MG63 (cell line): Measurements from ENCODE around the gene IL27RA. TPM values are rescaled to one million over a fixed set of nuclear protein-coding genes. Genes with fewer than 3 reads are reported as not detected.

Source experiments
- DNase-seq: peaks from one replicate; pipeline ENCODE4 v3.0.0-alpha.2; 2020
- H3K27me3 ChIP-seq: fragments of 250-450 bp; sonication (Bioruptor Pico); 2 replicates; pipeline ENCODE4 v1.5.1; 2020; ENCODE audit warnings: mild to moderate bottlenecking, moderate library complexity
- H3K36me3 ChIP-seq: fragments of 250-450 bp; sonication (Bioruptor Pico); 2 replicates; pipeline ENCODE4 v1.5.1; 2020; ENCODE audit warnings: mild to moderate bottlenecking, moderate library complexity
- H3K4me3 ChIP-seq: fragments of 250-450 bp; sonication (Bioruptor Pico); 2 replicates; pipeline ENCODE4 v1.5.1; 2020; ENCODE audit warnings: mild to moderate bottlenecking, moderate library complexity
- H3K9me3 ChIP-seq: fragments of 250-450 bp; sonication (Bioruptor Pico); 2 replicates; pipeline ENCODE4 v1.5.1; 2020; ENCODE audit warnings: mild to moderate bottlenecking, moderate library complexity
- total RNA-seq: library from RNA; depleted of rRNA; stranded (reverse); fragments of >200 nt; shearing (Covaris generic); gene quantifications from 2 replicates; pipeline ENCODE4 v1.2.3, GENCODE V29; 2014; ENCODE audit warnings: low replicate concordance

IL27RA gene
- total RNA-seq, 1 experiment from 2014 or later, result 8.4 TPM

GRCh38 chr19:13995878-13996765 is 35.4 kb upstream of the IL27RA start:
- H3K36me3 ChIP-seq, result peaks cover 23% of the 10 kb centered on the region
- H3K9me3 ChIP-seq, result peaks cover 9% of the 10 kb centered on the region
- no peak overlapping the region for H3K4me3 ChIP-seq
- no peaks in the 10 kb centered on the region for H3K27me3 ChIP-seq
- DNase-seq, result no peak

- Histone ChIP-seq H3K27me3 (no peaks in the 10 kb centered on the region), H3K4me3 (no peak overlapping the region), H3K36me3 (peaks cover 25% of the 10 kb centered on the region), H3K9me3 (peaks cover 9% of the 10 kb centered on the region)
- no peak for DNase-seq
Observed at GRCh38 chr19:13996928-13997630, 34.5 kb upstream of the IL27RA start.

GRCh38 chr19:13997631-13997962 is 34.0 kb upstream of the IL27RA start:
- H3K36me3 ChIP-seq, result peaks cover 22% of the 10 kb centered on the region
- no peak overlapping the region for H3K4me3 ChIP-seq

GRCh38 chr19:13998426-13998825 is 33.1 kb upstream of the IL27RA start:
- Histone ChIP-seq H3K4me3 (no peak overlapping the region), H3K27me3 (no peaks in the 10 kb centered on the region), H3K9me3 (peaks cover 9% of the 10 kb centered on the region), H3K36me3 (peaks cover 17% of the 10 kb centered on the region)
- no peak for DNase-seq

More at GRCh38 chr19:13997631-13997962, 34.0 kb upstream of the IL27RA start:
- H3K27me3 ChIP-seq, result no peaks in the 10 kb centered on the region
- H3K9me3 ChIP-seq, result peaks cover 9% of the 10 kb centered on the region
- no peak for DNase-seq

GRCh38 chr19:13999085-13999484 is 32.5 kb upstream of the IL27RA start:
- Histone ChIP-seq H3K36me3 (peaks cover 17% of the 10 kb centered on the region), H3K27me3 (no peaks in the 10 kb centered on the region), H3K4me3 (no peak overlapping the region), H3K9me3 (peaks cover 9% of the 10 kb centered on the region)
- DNase-seq, result no peak

GRCh38 chr19:14000691-14001375 is 30.7 kb upstream of the IL27RA start:
- Histone ChIP-seq H3K4me3 (no peak overlapping the region), H3K36me3 (peaks cover 20% of the 10 kb centered on the region), H3K27me3 (no peaks in the 10 kb centered on the region), H3K9me3 (peaks cover 9% of the 10 kb centered on the region)
- DNase-seq, result no peak

GRCh38 chr19:14002571-14003250 is 28.9 kb upstream of the IL27RA start:
- peaks cover 20% of the 10 kb centered on the region for H3K36me3 ChIP-seq
- H3K27me3 ChIP-seq, result no peaks in the 10 kb centered on the region
- DNase-seq, result no peak
- peaks cover 9% of the 10 kb centered on the region for H3K9me3 ChIP-seq
- H3K4me3 ChIP-seq, result no peak overlapping the region

- Histone ChIP-seq H3K27me3 (no peaks in the 10 kb centered on the region), H3K4me3 (no peak overlapping the region), H3K36me3 (peaks cover 20% of the 10 kb centered on the region), H3K9me3 (peaks cover 9% of the 10 kb centered on the region)
- no peak for DNase-seq
Observed at GRCh38 chr19:14003251-14004055, 28.1 kb upstream of the IL27RA start.

- peaks cover 12% of the 10 kb centered on the region for H3K36me3 ChIP-seq
- peaks cover 4% of the 10 kb centered on the region; the same call in 1 of the 2 replicates for H3K9me3 ChIP-seq
- H3K4me3 ChIP-seq, result peak overlapping the region; percentile 72
- H3K27me3 ChIP-seq, result no peaks in the 10 kb centered on the region
- DNase-seq, result no peak
Observed at GRCh38 chr19:14004619-14005348, 26.8 kb upstream of the IL27RA start.

GRCh38 chr19:14005349-14006084 is 26.0 kb upstream of the IL27RA start:
- H3K36me3 ChIP-seq, result peaks cover 6% of the 10 kb centered on the region
- DNase-seq, result peak; percentile 88
- H3K27me3 ChIP-seq, result no peaks in the 10 kb centered on the region
- no peaks in the 10 kb centered on the region for H3K9me3 ChIP-seq
- peak overlapping the region; percentile 72 for H3K4me3 ChIP-seq

- DNase-seq, result peak; percentile 100
- no peaks in the 10 kb centered on the region for H3K27me3 ChIP-seq
- peaks cover 6% of the 10 kb centered on the region for H3K36me3 ChIP-seq
- no peaks in the 10 kb centered on the region for H3K9me3 ChIP-seq
- H3K4me3 ChIP-seq, result peak within 1 kb of the TSS; percentile 72
Observed at GRCh38 chr19:14006085-14006765, 25.3 kb upstream of the IL27RA start, which contains the start of gene RFX1. Gene RFX1 (minus strand): TSS chr19:14006320. CDS start chr19:13993843, 12,477 bp downstream.

GRCh38 chr19:14006766-14007562 is 24.6 kb upstream of the IL27RA start:
- Histone ChIP-seq H3K9me3 (no peaks in the 10 kb centered on the region), H3K4me3 (peak overlapping the region; percentile 72), H3K36me3 (peaks cover 3% of the 10 kb centered on the region; the same call in 1 of the 2 replicates), H3K27me3 (no peaks in the 10 kb centered on the region)
- DNase-seq, result peak; percentile 89

GRCh38 chr19:14012378-14012915 is 19.1 kb upstream of the IL27RA start:
- no peak for DNase-seq
- Histone ChIP-seq H3K36me3 (no peaks in the 10 kb centered on the region), H3K4me3 (no peak overlapping the region), H3K9me3 (0 out of 2 replicates have a peak, but pooled peaks cover 3% of the 10 kb centered on the region), H3K27me3 (no peaks in the 10 kb centered on the region)
